HG03378 (cell line): ENCODE data around the gene GSKIP.

Experiments used
- ATAC-seq: cut with Tn5 transposase; IDR thresholded peaks from one replicate; pipeline ENCODE4 v1.9.1; 2021; ENCODE audit warnings: mild to moderate bottlenecking, moderate library complexity; ENCODE audit not compliant: unreplicated experiment

Gene GSKIP

DNA sequence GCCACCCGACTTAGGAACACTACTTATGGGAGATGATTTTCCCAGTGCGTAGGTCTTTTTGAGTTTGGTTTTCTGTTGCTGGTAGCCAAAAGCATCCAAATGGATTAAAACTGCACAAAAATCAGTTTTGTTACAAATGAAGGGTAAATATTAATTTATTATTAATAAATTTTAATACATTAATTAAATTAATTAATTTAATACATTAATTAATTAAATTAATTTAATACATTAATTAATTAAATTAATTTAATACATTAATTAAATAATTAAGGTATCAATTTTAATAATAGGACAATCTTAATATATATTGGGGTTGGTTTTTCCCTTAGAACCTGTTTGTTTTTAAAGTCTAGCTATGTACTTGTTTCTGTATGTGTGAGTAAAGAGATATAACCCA lies 52.2 kb downstream of the GSKIP start:
- ATAC-seq: no peak

DNA sequence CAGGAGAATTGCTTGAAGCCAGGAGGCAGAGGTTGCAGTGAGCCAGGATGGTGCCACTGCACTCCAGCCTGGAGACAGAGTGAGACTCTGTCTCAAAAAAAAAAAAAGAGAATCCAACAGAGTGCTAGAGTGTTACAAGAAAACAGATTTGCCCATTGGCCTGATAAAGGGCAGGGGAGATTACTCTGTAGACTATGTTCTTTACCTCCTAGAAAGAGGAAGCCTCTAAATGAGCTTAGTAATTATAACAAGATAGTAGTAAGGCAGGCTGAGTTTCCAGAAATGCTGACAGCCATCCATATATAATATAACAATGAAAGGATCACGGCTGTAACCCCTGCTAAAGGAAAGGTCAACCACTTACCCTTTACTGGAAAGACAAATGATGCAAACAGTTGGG lies 53.0 kb downstream of the GSKIP start:
- no peak for ATAC-seq

DNA sequence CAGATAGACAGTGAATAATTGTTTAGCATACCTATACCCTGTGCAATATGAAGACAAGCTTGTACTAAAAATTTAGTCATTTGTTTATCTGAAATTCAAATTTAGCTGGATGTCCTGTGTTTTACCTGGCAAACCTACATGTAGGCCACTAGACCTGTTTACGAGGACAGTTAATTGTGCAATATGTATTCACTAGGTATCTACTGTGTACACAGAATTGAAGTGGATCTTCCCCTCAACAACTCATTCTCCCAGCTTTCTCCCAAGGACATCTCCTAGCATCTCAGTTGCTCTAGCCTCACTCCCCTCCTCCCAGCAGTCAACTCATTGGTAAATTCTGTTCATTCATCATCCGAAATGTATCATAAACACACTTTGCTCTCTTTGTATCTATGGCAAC lies 53.9 kb downstream of the GSKIP start:
- ATAC-seq: no peak

DNA sequence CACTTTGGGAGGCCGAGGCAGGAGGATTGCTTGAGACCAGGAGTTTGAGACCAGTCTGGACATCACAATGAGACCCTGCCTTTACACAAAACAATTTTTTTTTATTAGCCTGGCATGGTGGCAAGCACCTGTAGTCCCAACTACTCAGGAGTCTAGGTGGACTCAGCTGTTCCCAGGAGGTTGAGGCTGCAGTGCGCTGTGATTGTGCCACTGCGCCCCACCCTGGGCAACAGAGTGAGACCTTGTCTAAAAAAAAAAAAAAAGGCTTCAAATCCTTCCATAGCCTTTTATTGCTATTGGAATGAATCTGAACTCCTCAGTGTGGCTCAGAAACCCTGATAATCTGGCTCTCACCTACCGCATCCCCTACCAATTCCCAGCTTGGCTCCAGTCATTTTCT lies 54.7 kb downstream of the GSKIP start:
- ATAC-seq: no peak

DNA sequence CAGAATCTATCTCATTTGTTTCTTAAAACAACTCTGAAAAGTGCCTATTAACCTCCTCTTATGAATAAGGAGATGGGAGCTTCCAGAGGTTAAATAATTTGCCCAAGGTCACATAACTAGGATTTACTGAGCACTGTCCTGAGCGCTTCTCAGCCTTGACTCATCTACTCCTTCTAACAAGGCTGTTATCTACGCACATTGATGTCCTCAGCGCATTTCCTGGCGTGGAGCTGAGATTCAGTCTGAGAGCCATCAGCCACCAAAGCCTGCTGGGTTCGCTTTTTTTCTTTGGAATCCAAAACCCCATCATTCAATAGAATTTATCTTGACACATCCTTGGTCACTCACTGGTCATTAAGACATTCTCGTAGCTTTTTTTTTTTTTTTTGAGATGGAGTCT lies 57.9 kb downstream of the GSKIP start:
- no peak for ATAC-seq

DNA sequence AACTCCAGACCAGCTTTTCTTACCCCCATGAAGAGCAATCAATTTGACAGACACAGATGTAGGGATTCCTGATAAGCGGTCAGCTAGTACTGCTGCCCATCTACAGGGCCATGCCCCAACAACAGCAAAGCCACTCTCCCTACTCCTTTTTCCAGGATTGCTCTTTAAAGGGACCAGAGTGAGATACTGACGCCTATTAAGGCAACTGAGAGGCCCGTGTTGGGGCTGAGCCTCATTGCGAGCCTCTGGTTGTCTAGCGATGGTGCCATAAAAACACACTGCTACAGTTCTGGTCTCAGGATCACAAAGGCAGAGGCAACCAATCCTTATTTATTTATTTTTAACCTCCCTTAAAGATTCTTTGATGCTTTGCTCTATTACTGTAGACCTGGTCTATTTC lies 59.7 kb downstream of the GSKIP start:
- ATAC-seq: no peak

DNA sequence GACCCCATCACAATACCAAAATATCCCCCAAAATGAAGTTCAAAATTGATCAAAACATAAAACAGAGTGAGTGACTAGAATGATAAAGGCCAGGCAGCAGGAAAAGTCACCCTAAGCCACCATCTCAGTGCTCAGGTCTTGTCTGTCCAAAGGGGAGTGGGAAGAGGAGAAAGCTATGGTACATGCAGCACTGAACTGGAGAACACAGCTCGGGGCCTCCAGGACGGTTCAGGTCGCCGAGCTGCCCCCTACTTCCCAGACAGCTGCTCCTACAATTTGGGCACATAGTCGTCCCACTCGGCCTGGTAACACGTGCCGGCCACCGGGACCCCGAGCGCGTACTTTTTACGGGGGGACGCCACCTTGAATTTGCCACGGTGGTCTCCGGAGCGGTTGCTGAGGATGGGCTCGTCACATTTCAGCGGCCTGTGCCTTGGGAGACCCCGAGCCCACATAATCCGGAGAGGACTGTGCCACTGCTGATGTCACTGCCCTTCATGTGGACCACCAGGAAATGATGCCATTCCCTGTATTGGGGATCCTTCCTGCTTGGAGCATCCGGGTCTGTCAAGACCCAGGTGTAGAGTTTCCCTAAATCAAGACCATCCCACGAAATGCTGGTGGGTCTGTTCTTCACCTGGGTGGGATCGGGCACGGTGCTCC lies 60.3 kb downstream of the GSKIP start:
- no peak for ATAC-seq

DNA sequence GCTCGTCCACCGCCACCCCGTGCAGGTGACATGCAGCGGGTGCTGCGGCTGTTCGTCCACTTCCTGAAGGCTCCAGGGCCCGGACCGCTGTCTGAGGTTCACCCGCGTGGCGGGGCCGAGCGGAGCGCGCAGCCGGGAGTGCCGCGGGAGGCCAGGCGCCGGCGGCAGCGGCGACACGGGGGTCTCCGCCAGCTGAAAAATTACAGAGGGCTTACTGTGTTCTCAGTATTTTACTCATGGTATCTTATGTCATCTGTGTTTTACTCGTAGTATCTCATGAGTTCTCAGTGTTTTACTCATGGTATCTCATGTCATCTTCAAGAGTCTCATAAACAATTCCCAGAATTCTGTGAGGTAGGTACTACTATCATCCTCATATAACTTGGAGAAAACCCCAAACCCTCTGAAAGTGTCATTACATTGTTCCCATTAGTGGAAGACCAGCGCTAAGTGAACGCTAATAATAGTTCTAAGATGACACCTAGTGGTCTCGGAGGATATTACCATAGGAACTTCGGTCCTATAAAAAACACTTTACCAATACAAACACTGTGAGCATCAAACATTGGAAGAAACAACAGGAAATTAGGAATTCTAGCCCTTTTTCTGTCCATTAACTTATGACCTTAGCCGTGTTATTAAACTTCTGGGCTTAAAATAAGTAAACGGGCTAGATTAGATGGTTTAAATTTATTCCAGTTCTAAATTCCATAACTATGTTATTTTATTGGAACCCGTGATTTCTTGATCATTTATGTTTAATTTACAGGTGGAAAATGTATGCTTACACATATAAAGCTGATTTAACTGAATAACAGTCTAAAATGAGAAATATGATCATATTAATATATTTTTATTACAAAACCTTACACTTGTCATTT lies 61.0 kb downstream of the GSKIP start:
- ATAC-seq: peak; percentile 83

DNA sequence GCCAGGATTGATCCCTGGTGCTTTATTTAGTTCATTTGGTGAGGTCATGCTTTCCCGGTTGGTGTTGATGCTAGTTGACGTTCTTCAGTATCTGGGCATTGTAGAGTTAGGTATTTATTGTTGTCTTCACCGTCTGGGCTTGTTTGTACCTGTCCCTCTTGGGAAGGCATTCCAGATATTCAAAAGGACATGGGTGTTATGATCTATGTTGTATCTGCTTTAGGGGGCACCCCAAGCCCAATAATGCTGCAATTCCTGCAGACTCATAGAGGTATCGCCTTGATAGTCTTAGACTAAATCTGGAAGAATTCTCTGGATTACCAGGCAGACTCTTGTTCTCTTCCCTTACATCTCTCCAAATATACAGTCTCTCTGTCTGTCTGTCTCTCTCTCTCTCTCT lies 70.7 kb downstream of the GSKIP start:
- no peak for ATAC-seq
